Activated CD8-positive, alpha-beta memory T cell treated with anti-CD3 and anti-CD28 coated beads for 24 hours (primary cell): ENCODE results near the gene INPP5D.
"Not testable (repeated sequence)": the region's sequence is repeated elsewhere in the genome, so short reads cannot be mapped to it uniquely, and the experiment has no call there.

Experiments used
- DNase-seq: peaks from one replicate; pipeline ENCODE4 v3.0.0-alpha.2; 2020

The INPP5D gene

GRCh38 chr2:233147136-233147828 lies 87.1 kb downstream of the INPP5D start:
- DNase-seq, result no peak

GRCh38 chr2:233147829-233148167 lies 87.7 kb downstream of the INPP5D start:
- no peak for DNase-seq

- DNase-seq, result no peak
Observed at GRCh38 chr2:233148354-233148753, 88.2 kb downstream of the INPP5D start.

- DNase-seq, result no peak
Observed at GRCh38 chr2:233152541-233152940, 92.4 kb downstream of the INPP5D start.

GRCh38 chr2:233153146-233153798 lies 93.1 kb downstream of the INPP5D start:
- DNase-seq, result no peak

GRCh38 chr2:233156001-233156400 lies 95.9 kb downstream of the INPP5D start:
- no peak for DNase-seq

GRCh38 chr2:233156461-233156860 lies 96.3 kb downstream of the INPP5D start:
- not testable (repeated sequence) for DNase-seq

GRCh38 chr2:233161730-233162129 lies 101.6 kb downstream of the INPP5D start:
- DNase-seq, result no peak

- no peak for DNase-seq
Observed at GRCh38 chr2:233162770-233163169, 102.6 kb downstream of the INPP5D start.

GRCh38 chr2:233163486-233164103 lies 103.5 kb downstream of the INPP5D start:
- no peak for DNase-seq

- no peak for DNase-seq
Observed at GRCh38 chr2:233164128-233164635, 104.0 kb downstream of the INPP5D start.

- DNase-seq, result no peak
Observed at GRCh38 chr2:233164967-233165366, 104.8 kb downstream of the INPP5D start.

GRCh38 chr2:233165543-233165894 lies 105.4 kb downstream of the INPP5D start:
- no peak for DNase-seq

GRCh38 chr2:233165895-233166661 lies 105.9 kb downstream of the INPP5D start:
- peak; percentile 67 for DNase-seq

GRCh38 chr2:233168445-233168844 lies 108.3 kb downstream of the INPP5D start:
- DNase-seq, result no peak

GRCh38 chr2:233168919-233169318 lies 108.8 kb downstream of the INPP5D start:
- DNase-seq, result no peak

GRCh38 chr2:233171344-233171743 lies 111.2 kb downstream of the INPP5D start:
- DNase-seq, result no peak

- DNase-seq, result no peak
Observed at GRCh38 chr2:233173115-233173514, 113.0 kb downstream of the INPP5D start.

- no peak for DNase-seq
Observed at GRCh38 chr2:233174137-233174536, 114.0 kb downstream of the INPP5D start.

- no peak for DNase-seq
Observed at GRCh38 chr2:233178994-233179847, 119.1 kb downstream of the INPP5D start.

GRCh38 chr2:233179848-233180366 lies 119.8 kb downstream of the INPP5D start:
- no peak for DNase-seq

GRCh38 chr2:233183869-233184418 lies 123.8 kb downstream of the INPP5D start:
- DNase-seq, result no peak
